GM19193 (cell line): ENCODE data around the gene FIBIN.

Source experiments
- POLR2A ChIP-seq: IDR thresholded peaks from 4 replicates; pipeline ENCODE4 v1.6.1; 2011; ENCODE audit not compliant: insufficient read depth, insufficient read length; ENCODE audit errors: extremely low read depth

FIBIN gene

DNA sequence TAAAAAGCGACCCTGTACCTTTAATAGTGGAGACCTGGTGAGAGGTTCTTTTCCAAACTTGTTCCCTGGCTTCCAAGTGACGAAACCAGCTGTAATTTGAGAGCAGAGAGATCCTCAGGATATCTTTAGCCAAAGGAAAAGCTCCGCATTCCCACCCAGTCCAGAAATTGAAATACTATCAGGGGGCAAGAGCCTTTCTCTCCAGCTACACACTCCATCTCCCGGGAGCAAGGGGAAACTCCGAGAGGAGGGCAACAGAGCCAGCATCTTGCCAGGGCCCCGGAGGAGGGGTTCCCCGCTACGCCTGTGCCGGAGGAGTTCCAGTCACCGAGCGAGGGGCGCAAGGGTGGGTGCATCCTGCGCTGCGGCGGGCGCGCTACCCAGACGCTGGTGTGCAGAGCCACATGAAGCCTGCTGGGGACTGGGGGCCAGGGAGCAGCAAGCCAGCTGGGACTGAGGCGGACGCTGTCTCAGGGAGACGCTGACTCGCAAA is at the start of gene FIBIN:
Gene FIBIN, plus strand, starts transcription at position 148 of the 493 bp plus-strand sequence. CDS start 415 bp downstream, outside the sequence.
- TF ChIP-seq POLR2A = no peak

DNA sequence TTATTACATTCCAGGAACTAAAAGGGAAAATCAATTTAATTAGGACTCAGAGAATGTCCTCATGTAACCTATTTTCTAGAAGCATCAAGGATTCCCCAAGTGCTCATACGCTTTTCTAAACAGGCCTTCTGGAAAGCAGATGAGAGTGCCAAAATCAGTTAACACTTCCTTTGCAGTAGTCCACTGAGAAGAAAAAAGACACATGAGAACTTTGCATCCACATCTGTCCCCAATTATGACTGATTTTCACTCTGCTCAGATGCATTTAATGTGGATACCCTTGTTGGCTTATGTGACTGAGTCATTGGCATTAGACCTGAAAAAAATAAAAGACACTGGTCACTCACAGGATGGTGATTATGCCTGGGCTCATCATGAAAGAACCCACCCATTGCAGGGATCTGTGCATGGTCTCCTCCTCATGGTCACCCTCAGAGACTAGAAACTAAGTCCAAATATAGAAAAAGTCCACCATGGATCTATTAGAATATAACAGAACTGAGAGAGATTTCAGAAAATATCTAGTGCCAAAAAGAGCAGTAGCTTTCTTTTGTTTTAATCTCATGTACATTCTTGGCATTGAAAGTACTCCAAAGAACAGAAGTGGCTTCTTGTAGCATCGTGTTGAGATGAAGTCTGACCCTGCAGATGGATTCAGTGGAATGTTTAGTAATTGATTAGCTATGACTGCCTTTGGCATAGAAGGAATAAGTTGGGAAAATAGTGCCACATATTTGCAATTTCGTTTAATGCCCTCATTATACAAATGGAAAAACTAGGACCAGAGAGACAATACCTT is 48.8 kb upstream of the FIBIN start:
- TF ChIP-seq POLR2A = no peak

DNA sequence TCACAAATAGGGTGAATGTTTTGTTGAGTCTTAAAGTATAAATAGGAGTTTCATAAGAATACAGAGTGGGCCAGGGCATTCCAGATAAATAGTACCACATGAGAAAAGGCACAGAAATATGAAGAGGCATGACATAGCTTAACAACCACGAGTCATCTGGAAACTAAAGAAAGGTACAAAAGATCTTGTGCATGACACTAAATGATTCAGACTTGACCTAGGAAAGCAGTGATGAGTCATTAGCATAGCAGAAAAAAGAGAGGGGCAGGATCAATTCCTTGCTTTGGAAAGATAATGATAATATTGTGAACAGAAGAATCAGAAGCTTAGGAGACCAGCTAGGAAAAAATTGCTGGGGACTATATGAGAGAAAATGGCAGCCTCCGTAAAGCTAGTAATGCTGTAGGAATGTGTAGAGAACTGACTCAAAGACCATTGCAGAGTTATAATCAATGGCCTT is 47.6 kb upstream of the FIBIN start:
- TF ChIP-seq POLR2A = no peak

DNA sequence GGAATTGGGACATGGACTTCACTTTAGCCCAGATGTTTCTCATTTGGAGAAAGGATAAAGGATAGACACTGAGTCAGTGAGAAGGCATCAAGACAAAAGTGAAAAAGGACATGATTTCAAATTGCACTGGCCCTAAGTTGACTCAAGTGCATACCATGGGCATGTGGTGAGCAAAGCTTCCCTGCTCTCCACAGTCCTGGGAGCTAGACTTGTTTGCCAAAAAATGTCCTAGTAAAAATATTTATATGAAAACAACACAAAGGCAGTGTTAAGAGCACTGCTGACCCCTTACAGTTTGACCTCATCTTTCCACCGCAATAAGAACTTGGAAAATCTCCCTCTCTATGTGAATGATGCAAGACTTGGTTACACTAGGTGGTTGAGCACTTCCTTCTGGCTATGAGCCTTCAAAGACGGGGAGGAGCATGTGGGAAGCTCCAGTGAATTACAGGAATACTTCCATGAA is 46.5 kb upstream of the FIBIN start:
- TF ChIP-seq POLR2A = no peak

DNA sequence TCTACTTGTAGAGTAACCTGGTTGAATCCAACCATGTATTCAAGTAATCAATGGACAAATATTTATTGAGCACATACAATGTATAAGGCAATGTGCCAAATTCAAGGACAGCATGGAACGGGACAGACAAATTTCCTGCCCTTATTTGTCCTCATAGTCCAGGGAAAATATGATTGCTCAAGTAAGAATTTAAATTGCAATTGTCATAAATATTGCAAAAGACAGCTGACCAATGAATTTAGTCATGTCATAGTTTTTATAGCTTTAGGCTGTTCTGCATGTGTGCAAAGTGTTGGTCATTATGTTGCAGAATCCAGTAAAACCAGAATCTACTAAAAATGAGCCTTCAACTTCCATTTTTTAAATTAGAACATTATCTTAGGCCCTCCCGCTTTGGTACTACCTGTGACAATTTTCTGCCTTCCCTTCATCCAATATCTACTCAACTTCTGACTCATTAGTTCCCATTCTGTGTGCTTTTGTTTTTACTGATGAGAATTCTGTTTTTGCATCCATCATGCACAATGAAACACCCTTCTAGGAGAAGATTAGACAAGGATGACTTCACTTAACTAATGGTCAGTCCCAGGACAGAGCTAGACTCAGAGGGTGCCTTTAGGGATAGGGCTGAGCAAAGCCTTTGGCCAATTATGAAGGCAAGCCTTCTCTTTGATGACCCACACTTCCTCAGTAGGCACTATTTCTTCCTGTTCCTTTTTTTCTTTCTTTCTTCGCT is 45.8 kb upstream of the FIBIN start:
- TF ChIP-seq POLR2A = no peak

DNA sequence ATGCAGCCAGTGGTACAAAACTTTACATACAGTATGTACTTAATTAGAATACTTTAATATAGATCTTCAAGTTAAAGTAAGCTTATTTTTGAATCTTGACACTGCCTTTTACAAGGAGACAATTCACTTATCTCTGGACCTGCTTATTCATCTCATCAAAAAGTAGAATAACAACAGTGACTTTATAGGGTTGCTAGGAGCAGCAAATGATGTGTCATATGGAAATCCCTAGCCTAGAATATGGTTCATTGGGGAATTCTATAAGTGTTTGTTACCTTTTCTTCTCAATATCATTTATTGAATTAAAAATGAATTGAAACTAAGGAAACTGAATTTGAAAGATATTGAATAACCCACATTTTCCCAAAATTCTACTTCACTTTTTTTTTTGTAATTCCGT is 45.0 kb upstream of the FIBIN start:
- TF ChIP-seq POLR2A = no peak

DNA sequence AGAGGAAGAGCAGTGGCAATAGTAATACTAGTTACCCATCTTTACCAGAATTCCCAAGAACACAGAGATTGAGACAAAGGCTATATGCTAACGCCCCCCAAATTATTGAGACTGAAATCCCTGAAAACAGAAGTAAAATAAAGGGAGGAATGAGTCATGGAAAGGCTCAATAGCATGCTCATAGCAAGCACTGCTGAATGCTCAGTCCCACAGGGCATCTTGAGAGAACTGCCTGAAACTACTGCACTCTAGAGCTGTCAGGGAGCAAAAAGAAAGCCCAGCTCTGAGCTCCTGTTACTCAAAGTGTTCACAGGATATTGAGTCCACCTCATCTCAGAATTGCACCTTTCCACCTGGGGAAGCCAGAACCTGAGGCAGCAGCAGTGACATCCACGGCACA is 44.1 kb upstream of the FIBIN start:
- no peak for TF ChIP-seq POLR2A

DNA sequence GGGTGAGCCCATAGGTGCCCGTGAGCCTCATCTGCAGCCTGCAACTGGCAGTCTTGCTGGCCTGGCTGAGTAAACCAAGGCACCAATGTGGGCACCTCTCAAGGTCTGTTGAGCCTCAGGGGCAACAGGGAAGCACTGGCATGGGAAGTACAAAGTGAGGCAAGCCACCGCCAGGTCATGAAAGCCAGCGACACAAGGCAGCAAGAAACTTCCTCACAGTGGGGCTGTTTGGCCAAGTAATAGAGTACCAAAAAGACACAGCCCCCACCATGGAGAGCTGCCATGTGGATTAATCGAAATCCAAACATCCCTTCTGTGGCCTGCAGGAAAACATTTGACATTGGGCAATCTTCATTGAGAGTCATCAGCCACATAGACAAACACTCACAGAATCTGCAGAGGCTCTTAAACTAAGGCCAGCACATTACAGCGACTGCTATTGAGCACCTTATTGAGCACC is 43.6 kb upstream of the FIBIN start:
- no peak for TF ChIP-seq POLR2A

DNA sequence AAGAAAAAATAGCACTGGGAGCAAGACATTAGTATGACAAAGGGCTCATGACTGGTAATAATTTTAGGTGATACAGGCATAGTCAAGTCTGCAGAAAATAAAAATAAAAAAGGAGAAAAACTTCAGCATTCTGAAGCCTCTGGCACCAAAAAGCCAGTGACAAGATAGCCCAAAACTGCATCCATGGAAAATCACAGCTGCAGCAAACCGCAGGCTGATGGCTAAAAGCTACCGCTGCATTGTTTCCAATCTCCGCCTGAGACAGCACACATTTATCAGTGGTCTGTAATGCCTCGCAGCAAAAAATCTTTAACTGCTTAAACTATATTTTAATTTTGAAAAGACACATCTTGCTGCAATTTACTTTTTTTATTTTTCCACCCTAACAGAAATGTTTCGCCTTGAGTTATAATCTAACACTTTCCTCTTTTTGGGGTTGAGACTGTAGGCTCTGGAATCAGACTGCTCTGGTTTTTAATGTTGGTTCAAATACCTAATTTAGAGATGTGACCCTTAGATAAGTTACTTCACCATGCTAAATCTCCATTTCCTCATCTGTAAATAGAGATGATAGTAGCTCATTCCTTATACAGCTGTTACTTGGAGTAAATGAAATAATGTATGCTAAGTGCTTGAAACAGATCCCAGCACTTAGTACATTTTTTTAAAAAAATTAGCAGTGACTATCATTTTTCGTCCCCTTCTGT is 42.0 kb upstream of the FIBIN start:
- TF ChIP-seq POLR2A = no peak

DNA sequence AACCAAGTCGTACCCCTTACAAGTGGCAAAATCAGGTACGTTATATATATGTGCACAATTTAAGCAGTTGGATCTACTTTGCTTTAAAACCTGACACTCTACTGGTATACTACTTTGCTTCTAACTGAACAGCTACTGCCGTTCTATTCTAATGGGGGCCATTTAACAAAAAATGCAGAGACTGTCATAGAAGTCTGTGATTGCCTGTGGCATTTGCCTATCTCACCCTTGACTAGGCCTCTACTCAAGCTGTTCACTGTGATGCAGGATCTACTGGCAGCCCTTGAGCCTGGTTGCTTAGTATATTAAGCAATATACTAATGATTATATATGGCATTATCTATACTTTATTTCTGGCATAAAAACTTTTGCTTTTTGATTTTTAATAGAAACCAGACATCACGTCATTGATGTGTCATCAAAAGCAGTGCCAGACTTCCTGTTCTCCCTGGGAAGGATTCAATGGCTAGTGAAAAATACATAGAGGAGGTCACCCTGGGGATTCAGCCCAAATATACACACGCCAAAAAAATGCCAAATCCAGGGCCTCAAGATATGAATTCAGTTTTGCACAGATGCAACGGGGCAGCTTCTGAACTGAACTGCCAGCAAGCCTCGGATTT is 40.0 kb upstream of the FIBIN start:
- no peak for TF ChIP-seq POLR2A

DNA sequence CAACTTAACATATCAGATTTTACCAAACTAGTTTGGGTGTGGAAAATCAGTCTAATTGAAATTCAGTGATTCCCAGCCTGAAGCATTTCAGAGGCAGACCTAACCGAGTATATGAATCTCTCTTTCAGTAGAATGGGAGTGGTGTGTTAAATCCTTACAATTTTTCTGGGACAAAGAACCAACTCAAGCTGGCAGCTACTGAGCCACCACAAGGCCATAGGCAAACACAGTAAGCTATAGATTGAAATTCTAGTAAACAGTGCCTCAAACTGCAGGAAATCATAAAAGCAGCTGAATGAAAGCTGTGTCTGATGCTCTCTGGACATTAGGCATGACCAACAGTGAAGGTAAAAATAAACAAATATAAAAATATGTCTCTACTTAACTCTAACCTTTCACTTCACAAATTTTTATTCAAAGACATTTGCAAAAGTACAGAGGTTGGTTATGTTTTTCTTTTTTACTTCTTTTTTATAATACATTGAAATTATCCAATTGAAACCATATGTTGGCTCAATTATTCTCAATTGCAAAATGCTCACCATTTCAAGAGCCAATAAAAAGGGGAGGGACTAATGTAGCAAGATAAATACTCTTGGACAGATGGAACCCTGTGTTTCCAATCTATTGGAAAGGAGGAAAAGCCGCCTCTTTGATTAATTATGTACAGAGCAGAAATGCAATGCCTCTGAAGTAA is 35.8 kb upstream of the FIBIN start:
- TF ChIP-seq POLR2A = no peak

DNA sequence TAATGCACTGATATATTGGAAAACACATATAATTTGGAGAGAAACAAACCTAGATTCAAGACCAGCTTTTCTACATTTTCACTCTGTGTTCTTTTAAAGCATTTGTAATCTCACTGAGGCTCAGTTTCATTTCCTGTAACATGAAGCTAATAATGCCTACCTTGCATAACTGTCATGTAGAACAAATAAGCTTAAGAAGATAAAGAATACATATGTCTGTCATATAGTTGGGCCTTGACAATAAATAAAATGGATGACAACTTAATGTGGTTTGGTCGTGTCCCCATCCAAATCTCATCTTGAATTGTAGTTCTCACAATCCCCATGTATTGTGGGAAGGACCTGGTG is 35.2 kb upstream of the FIBIN start:
- no peak for TF ChIP-seq POLR2A

DNA sequence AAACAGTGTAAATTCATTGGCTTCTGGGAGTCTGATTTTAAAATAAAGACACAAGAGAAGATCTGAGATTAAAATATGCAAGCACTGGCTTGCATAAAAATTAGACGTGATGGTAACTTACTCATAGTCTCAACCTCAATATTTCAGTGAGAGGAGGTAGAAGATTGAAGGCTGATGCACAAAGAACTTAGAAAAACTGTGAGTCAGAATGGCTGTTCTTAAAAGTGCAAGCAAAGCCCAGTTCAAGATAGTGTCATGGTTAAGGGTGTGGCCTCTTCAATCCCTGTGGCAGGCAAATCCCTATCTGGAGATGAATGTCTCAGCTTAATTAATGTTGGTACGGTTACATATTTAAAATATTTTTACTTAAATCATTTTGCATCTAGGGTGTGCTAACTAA is 33.6 kb upstream of the FIBIN start:
- no peak for TF ChIP-seq POLR2A

DNA sequence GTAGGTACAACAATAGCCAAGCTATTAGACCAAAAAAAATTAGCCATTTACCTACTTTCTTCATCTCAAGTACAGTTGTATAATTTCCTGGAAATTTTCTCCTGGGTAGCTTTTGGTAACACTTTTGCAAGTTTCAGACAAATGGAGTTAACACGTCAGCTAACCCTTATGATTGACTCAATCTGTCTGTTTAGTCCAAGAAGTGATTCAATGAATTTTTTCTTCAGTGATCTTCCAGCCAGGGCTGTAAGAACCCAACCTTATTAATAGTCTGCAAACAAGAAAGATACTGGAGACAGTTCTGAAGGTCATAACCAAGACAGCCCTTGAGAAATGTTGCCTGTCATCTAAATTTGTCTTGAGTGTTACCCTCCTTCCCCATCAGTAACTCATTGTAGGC is 30.1 kb upstream of the FIBIN start:
- no peak for TF ChIP-seq POLR2A

DNA sequence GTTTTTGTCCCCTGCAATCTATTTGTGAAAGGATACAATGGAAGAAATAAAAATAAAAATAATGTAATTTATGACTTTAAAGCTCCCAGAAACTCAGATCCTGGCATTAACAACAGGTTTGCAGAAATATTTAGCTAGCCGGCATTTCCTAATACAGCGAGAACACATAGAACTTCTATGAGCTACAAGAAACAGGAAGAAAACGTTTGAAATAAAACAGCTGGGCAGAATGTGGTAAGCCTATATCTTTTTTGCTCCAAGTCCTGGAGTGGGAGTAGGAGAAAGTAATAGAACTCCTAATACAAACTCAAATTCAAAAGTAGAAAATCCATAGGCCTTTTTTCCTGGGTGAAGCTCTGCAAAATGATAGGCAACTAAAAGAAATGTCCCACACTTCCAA is 29.6 kb upstream of the FIBIN start:
- no peak for TF ChIP-seq POLR2A

DNA sequence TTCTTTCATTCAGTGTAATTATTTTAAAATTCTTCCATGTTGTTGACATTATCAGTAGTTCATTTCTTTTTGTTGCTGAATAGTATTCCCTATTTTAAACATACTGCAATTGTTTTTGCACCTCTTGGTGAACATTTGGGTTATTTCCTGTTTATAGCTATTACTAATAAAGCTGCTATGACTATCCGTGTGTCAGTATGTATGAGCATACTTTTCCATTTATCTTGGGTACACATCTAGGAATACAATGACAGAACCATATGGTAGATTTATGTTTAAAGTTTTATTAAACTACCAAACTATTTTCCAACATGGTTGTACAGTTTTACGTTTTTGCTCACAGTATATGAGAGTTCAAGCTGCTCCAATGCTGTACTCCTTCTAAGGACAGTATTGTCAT is 22.0 kb upstream of the FIBIN start:
- TF ChIP-seq POLR2A = no peak
